OCI-LY7 (cell line): ENCODE results near the gene TNIK. TPM values are rescaled to one million over a fixed set of nuclear protein-coding genes. Genes with fewer than 3 reads are reported as not detected.

Experiments used
- BruUV-seq: library from RNA; stranded (reverse); fragments of 400-500 nt; replicated peaks from 2 replicates; lab custom pipeline; 2021; lab: Mats Ljungman, UMichigan
- CTCF ChIA-PET: fragments of 300-600 bp; sonication (Branson Sonifier 250); formaldehyde crosslinking; loops from one replicate; lab custom pipeline; 2022; ENCODE audit warnings: antibody characterized with exemption; ENCODE audit not compliant: unreplicated experiment; lab: Charles Lee
- POLR2A ChIA-PET: fragments of 300-600 bp; sonication (Branson Sonifier 250); formaldehyde crosslinking; loops from one replicate; lab custom pipeline; 2022; ENCODE audit warnings: antibody characterized with exemption; lab: Charles Lee
- DNase-seq: peaks from one replicate; pipeline ENCODE4 v3.0.0-alpha.2; 2015; ENCODE audit warnings: low spot score
- H2AFZ ChIP-seq: fragments of 200-600 bp; sonication (generic), shearing (Covaris generic); 2 replicates; pipeline ENCODE4 v1.6.1; 2014; ENCODE audit warnings: mild to moderate bottlenecking, antibody characterized with exemption, low read length, moderate library complexity
- H3K27ac ChIP-seq: fragments of 200-600 bp; sonication (generic); 2 replicates; pipeline ENCODE4 v1.5.1; 2014; ENCODE audit warnings: mixed run types, low read depth, mild to moderate bottlenecking, moderate library complexity, low read length, inconsistent platforms; ENCODE audit not compliant: poor library complexity, severe bottlenecking
- H3K36me3 ChIP-seq: fragments of 200-600 bp; sonication (generic); 2 replicates; pipeline ENCODE4 v1.6.1; 2014; ENCODE audit warnings: mild to moderate bottlenecking, antibody characterized with exemption, low read length, moderate library complexity, mixed read lengths; ENCODE audit not compliant: insufficient read depth
- H3K4me1 ChIP-seq: fragments of 200-600 bp; sonication (generic); 2 replicates; pipeline ENCODE4 v1.5.1; 2014; ENCODE audit warnings: mild to moderate bottlenecking, low read length; ENCODE audit not compliant: insufficient read depth, poor library complexity, severe bottlenecking
- H3K4me2 ChIP-seq: fragments of 200-600 bp; sonication (generic); 2 replicates; pipeline ENCODE4 v1.6.1; 2014; ENCODE audit warnings: mild to moderate bottlenecking, low read length
- H3K4me3 ChIP-seq: fragments of 200-600 bp; sonication (generic); 2 replicates; pipeline ENCODE4 v1.5.1; 2014; ENCODE audit warnings: mild to moderate bottlenecking, low read depth, low read length; ENCODE audit not compliant: poor library complexity, severe bottlenecking
- H3K79me2 ChIP-seq: fragments of 200-600 bp; sonication (generic); 2 replicates; pipeline ENCODE4 v1.6.1; 2016; ENCODE audit warnings: low read depth, mild to moderate bottlenecking, low read length, moderate library complexity, mixed read lengths; ENCODE audit not compliant: insufficient read depth
- H3K9me2 ChIP-seq: fragments of 200-600 bp; sonication (generic); 2 replicates; pipeline ENCODE4 v1.6.1; 2016; ENCODE audit warnings: mild to moderate bottlenecking, low read length, mixed read lengths; ENCODE audit not compliant: insufficient read depth
- H3K9me3 ChIP-seq: fragments of 200-600 bp; sonication (generic); 2 replicates; pipeline ENCODE4 v1.6.1; 2014; ENCODE audit warnings: mild to moderate bottlenecking, mixed run types, low read length, mixed read lengths
- H4K20me1 ChIP-seq: fragments of 200-600 bp; sonication (generic); 2 replicates; pipeline ENCODE4 v1.6.1; 2014; ENCODE audit warnings: mild to moderate bottlenecking, antibody characterized with exemption, low read length, moderate library complexity, mixed read lengths; ENCODE audit not compliant: insufficient read depth
- CTCF ChIP-seq: fragments of 200-600 bp; sonication (generic); conservative IDR thresholded peaks from 2 replicates; pipeline ENCODE4 v1.5.1; 2014; ENCODE audit warnings: mild to moderate bottlenecking, antibody characterized with exemption, low read length, moderate library complexity, mixed read lengths
- EZH2phosphoT487 ChIP-seq: fragments of 200-600 bp; sonication (generic); IDR thresholded peaks from 2 replicates; pipeline ENCODE4 v1.6.1; 2018; ENCODE audit warnings: low read depth, borderline replicate concordance, mild to moderate bottlenecking, mixed run types, antibody characterized with exemption, low read length, moderate library complexity, mixed read lengths
- intact Hi-C: fragments of 100-400 bp; cut with micrococcal nuclease; formaldehyde crosslinking; loops from one replicate; pipeline ENCODE4 v1.10.0; 2022; ENCODE audit not compliant: unreplicated experiment
- total RNA-seq, 2 experiments: library from RNA; depleted of rRNA in 1 of 2; stranded (reverse); fragments of >200 nt in 1 of 2; shearing (Covaris generic) in 1 of 2; gene quantifications; 2 replicates each; pipeline ENCODE4 v1.2.3, GENCODE V29; 2014 to 2022

TNIK gene
- total RNA-seq, 2 experiments from 2014 or later: not detected

GRCh38 chr3:171430530-171430929 is 29.7 kb downstream of the TNIK start:
- POLR2A ChIA-PET: interaction anchor here (0.7 to 1.1 kb wide), 3 partner anchors 9 to 99 kb away, joined by 3 to 7 read pairs (median 4); no protein-coding TSS in a partner anchor
- CTCF ChIA-PET: no interaction called here
- intact Hi-C loops: no loop called here
- Histone ChIP-seq H3K4me2 (no peak overlapping the region), H3K27ac (no peak overlapping the region), H3K36me3 (no peaks in the 10 kb centered on the region), H4K20me1 (no peaks in the 10 kb centered on the region), H3K4me3 (no peak overlapping the region), H3K9me3 (no peaks in the 10 kb centered on the region), H3K79me2 (no peaks in the 10 kb centered on the region), H2AFZ (no peak overlapping the region), H3K9me2 (no peaks in the 10 kb centered on the region), H3K4me1 (no peaks in the 10 kb centered on the region)
- no peak for TF ChIP-seq EZH2phosphoT487
- DNase-seq: no peak
- no TSS peak for BruUV-seq

- TF ChIP-seq CTCF: no peak
- no peak for TF ChIP-seq EZH2phosphoT487
- H3K4me1 ChIP-seq: no peaks in the 10 kb centered on the region
- intact Hi-C loops: no loop called here
- no peaks in the 10 kb centered on the region for H4K20me1 ChIP-seq
- no peak overlapping the region for H3K4me2 ChIP-seq
- H3K27ac ChIP-seq: no peak overlapping the region
- no peaks in the 10 kb centered on the region for H3K9me2 ChIP-seq
- H3K79me2 ChIP-seq: no peaks in the 10 kb centered on the region
- BruUV-seq: no TSS peak
- H2AFZ ChIP-seq: no peak overlapping the region
- H3K36me3 ChIP-seq: no peaks in the 10 kb centered on the region
- H3K4me3 ChIP-seq: no peak overlapping the region
- CTCF ChIA-PET: no interaction called here
- POLR2A ChIA-PET: no interaction called here
- no peaks in the 10 kb centered on the region for H3K9me3 ChIP-seq
- no peak for DNase-seq
Measured at GRCh38 chr3:171429635-171430034, 30.6 kb downstream of the TNIK start.

- no peak for DNase-seq
- Histone ChIP-seq H3K27ac (no peak overlapping the region), H3K4me3 (no peak overlapping the region), H3K9me2 (no peaks in the 10 kb centered on the region), H3K4me1 (no peaks in the 10 kb centered on the region), H2AFZ (no peak overlapping the region), H4K20me1 (no peaks in the 10 kb centered on the region), H3K9me3 (no peaks in the 10 kb centered on the region), H3K36me3 (no peaks in the 10 kb centered on the region), H3K4me2 (no peak overlapping the region), H3K79me2 (no peaks in the 10 kb centered on the region)
- POLR2A ChIA-PET: interaction anchor here (0.6 kb wide), 2 partner anchors 112 to 380 kb away, joined by 3 to 4 read pairs; no protein-coding TSS in a partner anchor
- intact Hi-C loops: no loop called here
- no peak for TF ChIP-seq CTCF
- no TSS peak for BruUV-seq
- CTCF ChIA-PET: interaction anchor here (0.6 kb wide), 1 partner anchor 447 kb away, joined by 3 read pairs; no protein-coding TSS in a partner anchor
Measured at GRCh38 chr3:171428892-171429291, 31.3 kb downstream of the TNIK start.
